Osteoblast (primary cell): Measurements from ENCODE around the gene NEU1. TPM values are rescaled to one million over a fixed set of nuclear protein-coding genes. Genes with fewer than 3 reads are reported as not detected.
"Not testable (repeated sequence)": the region's sequence is repeated elsewhere in the genome, so short reads cannot be mapped to it uniquely, and the experiment has no call there.

Source experiments
- DNase-seq: peaks from one replicate; pipeline ENCODE4 v3.0.0; 2011; ENCODE audit warnings: low spot score, mixed read lengths; ENCODE audit not compliant: insufficient read length; ENCODE audit errors: missing footprints
- H2AFZ ChIP-seq: 2 replicates; pipeline ENCODE4 v1.6.0; 2011; ENCODE audit warnings: mild to moderate bottlenecking, low read length
- H3K27ac ChIP-seq: 2 replicates; pipeline ENCODE4 v1.5.1; 2011; ENCODE audit warnings: mild to moderate bottlenecking, low read depth, low read length, moderate library complexity
- H3K27me3 ChIP-seq: 2 replicates; pipeline ENCODE4 v1.6.0; 2012; ENCODE audit warnings: mild to moderate bottlenecking, control low read depth, inconsistent platforms, low read length, moderate library complexity; ENCODE audit not compliant: insufficient read depth
- H3K36me3 ChIP-seq: 2 replicates; pipeline ENCODE4 v1.5.1; 2011; ENCODE audit warnings: mild to moderate bottlenecking, low read length, control low read depth, moderate library complexity; ENCODE audit not compliant: insufficient read depth
- H3K4me1 ChIP-seq: 2 replicates; pipeline ENCODE4 v1.5.1; 2011; ENCODE audit warnings: mild to moderate bottlenecking, low read length, control low read depth, moderate library complexity; ENCODE audit not compliant: insufficient read depth
- H3K4me2 ChIP-seq: 2 replicates; pipeline ENCODE4 v1.6.0; 2011; ENCODE audit warnings: mild to moderate bottlenecking, low read length; ENCODE audit not compliant: insufficient read depth
- H3K4me3 ChIP-seq: fragments of 200-600 bp; sonication (generic); 3 replicates; pipeline ENCODE4 v1.5.1; 2012; ENCODE audit warnings: mild to moderate bottlenecking, low read length, inconsistent platforms; ENCODE audit not compliant: insufficient read depth
- H3K79me2 ChIP-seq: 2 replicates; pipeline ENCODE4 v1.6.0; 2012; ENCODE audit warnings: mild to moderate bottlenecking, low read length, control low read depth, inconsistent platforms; ENCODE audit not compliant: insufficient read depth
- H3K9me3 ChIP-seq: 2 replicates; pipeline ENCODE4 v1.5.1; 2011; ENCODE audit warnings: low read depth, low read length, control low read depth
- H4K20me1 ChIP-seq: 2 replicates; pipeline ENCODE4 v1.6.0; 2012; ENCODE audit warnings: mild to moderate bottlenecking, low read length, control low read depth; ENCODE audit not compliant: insufficient read depth
- total RNA-seq: library from RNA; depleted of rRNA; stranded (reverse); fragments of >200 nt; gene quantifications from 2 replicates; pipeline ENCODE4 v1.2.3, GENCODE V29; 2012
- TF ChIP-seq, protein P1 (sequence below): IDR thresholded peaks from 2 replicates; pipeline ENCODE4 v1.5.1; 2011; ENCODE audit warnings: mild to moderate bottlenecking, low read depth, low read length, moderate library complexity; ENCODE audit errors: extremely low read depth

The NEU1 gene
- total RNA-seq, 1 donor = 117 TPM

DNA sequence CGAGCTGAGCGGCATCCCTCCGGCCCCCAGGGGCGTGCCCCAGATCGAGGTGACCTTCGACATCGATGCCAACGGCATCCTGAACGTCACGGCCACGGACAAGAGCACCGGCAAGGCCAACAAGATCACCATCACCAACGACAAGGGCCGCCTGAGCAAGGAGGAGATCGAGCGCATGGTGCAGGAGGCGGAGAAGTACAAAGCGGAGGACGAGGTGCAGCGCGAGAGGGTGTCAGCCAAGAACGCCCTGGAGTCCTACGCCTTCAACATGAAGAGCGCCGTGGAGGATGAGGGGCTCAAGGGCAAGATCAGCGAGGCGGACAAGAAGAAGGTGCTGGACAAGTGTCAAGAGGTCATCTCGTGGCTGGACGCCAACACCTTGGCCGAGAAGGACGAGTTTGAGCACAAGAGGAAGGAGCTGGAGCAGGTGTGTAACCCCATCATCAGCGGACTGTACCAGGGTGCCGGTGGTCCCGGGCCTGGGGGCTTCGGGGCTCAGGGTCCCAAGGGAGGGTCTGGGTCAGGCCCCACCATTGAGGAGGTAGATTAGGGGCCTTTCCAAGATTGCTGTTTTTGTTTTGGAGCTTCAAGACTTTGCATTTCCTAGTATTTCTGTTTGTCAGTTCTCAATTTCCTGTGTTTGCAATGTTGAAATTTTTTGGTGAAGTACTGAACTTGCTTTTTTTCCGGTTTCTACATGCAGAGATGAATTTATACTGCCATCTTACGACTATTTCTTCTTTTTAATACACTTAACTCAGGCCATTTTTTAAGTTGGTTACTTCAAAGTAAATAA, 45.3 kb downstream of the NEU1 start:
- H4K20me1 ChIP-seq, H3K36me3 ChIP-seq, H2AFZ ChIP-seq, H3K27ac ChIP-seq, H3K79me2 ChIP-seq, H3K27me3 ChIP-seq, H3K9me3 ChIP-seq: not testable (repeated sequence)
- TF ChIP-seq, protein P1, sequence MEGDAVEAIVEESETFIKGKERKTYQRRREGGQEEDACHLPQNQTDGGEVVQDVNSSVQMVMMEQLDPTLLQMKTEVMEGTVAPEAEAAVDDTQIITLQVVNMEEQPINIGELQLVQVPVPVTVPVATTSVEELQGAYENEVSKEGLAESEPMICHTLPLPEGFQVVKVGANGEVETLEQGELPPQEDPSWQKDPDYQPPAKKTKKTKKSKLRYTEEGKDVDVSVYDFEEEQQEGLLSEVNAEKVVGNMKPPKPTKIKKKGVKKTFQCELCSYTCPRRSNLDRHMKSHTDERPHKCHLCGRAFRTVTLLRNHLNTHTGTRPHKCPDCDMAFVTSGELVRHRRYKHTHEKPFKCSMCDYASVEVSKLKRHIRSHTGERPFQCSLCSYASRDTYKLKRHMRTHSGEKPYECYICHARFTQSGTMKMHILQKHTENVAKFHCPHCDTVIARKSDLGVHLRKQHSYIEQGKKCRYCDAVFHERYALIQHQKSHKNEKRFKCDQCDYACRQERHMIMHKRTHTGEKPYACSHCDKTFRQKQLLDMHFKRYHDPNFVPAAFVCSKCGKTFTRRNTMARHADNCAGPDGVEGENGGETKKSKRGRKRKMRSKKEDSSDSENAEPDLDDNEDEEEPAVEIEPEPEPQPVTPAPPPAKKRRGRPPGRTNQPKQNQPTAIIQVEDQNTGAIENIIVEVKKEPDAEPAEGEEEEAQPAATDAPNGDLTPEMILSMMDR = peak; percentile 16
- Histone ChIP-seq H3K4me3 (peak overlapping the region; percentile 67), H3K4me2 (peak overlapping the region; percentile 85), H3K4me1 (peaks cover 27% of the 10 kb centered on the region)
- DNase-seq = peak; percentile 55

- TF ChIP-seq, protein P1 = no peak
- peak within 1 kb of the TSS; percentile 84 for H2AFZ ChIP-seq
- H3K4me3 ChIP-seq = peak within 1 kb of the TSS; percentile 75
- H3K9me3 ChIP-seq = no peaks in the 10 kb centered on the region
- H3K79me2 ChIP-seq = peaks cover 4% of the 10 kb centered on the region
- peak; percentile 96 for DNase-seq
- H3K4me2 ChIP-seq = peak within 1 kb of the TSS; percentile 84
- peak within 1 kb of the TSS; percentile 76 for H3K27ac ChIP-seq
- H3K36me3 ChIP-seq = no peaks in the 10 kb centered on the region
- no peaks in the 10 kb centered on the region for H3K27me3 ChIP-seq
- peaks cover 25% of the 10 kb centered on the region for H3K4me1 ChIP-seq
- H4K20me1 ChIP-seq = no peaks in the 10 kb centered on the region
These were observed 47.4 kb downstream of the NEU1 start, which contains the start of the genes HSPA1A and HSPA1L for GRCh38 chr6:31815025-31815838. Gene HSPA1A (plus strand): TSS chr6:31815543. CDS start chr6:31815757, 214 bp downstream. Gene HSPA1L (minus strand): TSS chr6:31815283. CDS start chr6:31811972, 3,311 bp downstream.

GRCh38 chr6:31814677-31815024, 48.0 kb downstream of the NEU1 start:
- Histone ChIP-seq H3K79me2 (peaks cover 4% of the 10 kb centered on the region), H3K4me1 (peaks cover 25% of the 10 kb centered on the region), H4K20me1 (no peaks in the 10 kb centered on the region), H3K9me3 (no peaks in the 10 kb centered on the region), H3K4me2 (peak overlapping the region; percentile 84), H3K4me3 (peak overlapping the region; percentile 75), H3K36me3 (no peaks in the 10 kb centered on the region), H2AFZ (peak overlapping the region; percentile 81), H3K27ac (peak overlapping the region; percentile 76), H3K27me3 (no peaks in the 10 kb centered on the region)
- peak; percentile 97 for DNase-seq
- TF ChIP-seq, protein P1 = no peak

DNA sequence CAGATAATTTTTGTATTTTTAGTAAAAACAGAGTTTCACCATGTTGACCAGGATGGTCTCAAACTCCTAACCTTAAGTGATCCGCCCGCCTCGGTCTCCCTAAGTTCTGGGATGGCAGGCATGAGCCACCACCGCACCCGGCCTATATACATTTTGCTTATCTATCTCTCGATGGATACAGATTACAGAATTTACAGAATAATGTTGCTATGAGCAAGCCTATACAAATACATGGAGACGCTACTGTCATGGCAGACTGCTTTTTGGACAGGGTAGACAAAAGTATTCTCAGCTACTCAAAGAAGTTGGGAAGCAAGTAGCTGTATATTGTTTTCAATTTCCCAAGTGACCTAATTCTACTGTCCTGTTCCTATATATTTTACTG, 49.2 kb downstream of the NEU1 start:
- Histone ChIP-seq H4K20me1 (no peaks in the 10 kb centered on the region), H3K4me2 (peak overlapping the region; percentile 84), H3K79me2 (peaks cover 4% of the 10 kb centered on the region), H2AFZ (peak overlapping the region; percentile 71), H3K27me3 (no peaks in the 10 kb centered on the region), H3K9me3 (no peaks in the 10 kb centered on the region), H3K36me3 (no peaks in the 10 kb centered on the region), H3K4me1 (peaks cover 18% of the 10 kb centered on the region), H3K27ac (peak overlapping the region; percentile 56), H3K4me3 (peak overlapping the region; percentile 30)
- DNase-seq = no peak
- TF ChIP-seq, protein P1 = no peak
